Loucy (cell line): Measurements from ENCODE around the gene AFF4.

Source experiments
- H2AFZ ChIP-seq: fragments of 200-600 bp; sonication (generic); 2 replicates; pipeline ENCODE4 v1.6.0; 2016; ENCODE audit warnings: antibody characterized with exemption, mild to moderate bottlenecking, low read length, moderate library complexity
- H3F3A ChIP-seq: fragments of 200-600 bp; 2 replicates; pipeline ENCODE4 v1.6.0; 2016; ENCODE audit warnings: antibody characterized with exemption, low read depth, mild to moderate bottlenecking
- H3K27me3 ChIP-seq: fragments of 200-600 bp; sonication (generic); 2 replicates; pipeline ENCODE4 v1.6.1; 2014; ENCODE audit warnings: low read length, mild to moderate bottlenecking; ENCODE audit not compliant: insufficient read depth, poor library complexity, severe bottlenecking
- H3K36me3 ChIP-seq: fragments of 200-600 bp; sonication (generic); 2 replicates; pipeline ENCODE4 v1.6.1; 2016; ENCODE audit warnings: low read length; ENCODE audit not compliant: insufficient read depth
- H3K4me1 ChIP-seq: fragments of 200-600 bp; sonication (generic); 2 replicates; pipeline ENCODE4 v1.5.1; 2014; ENCODE audit warnings: low read length, mild to moderate bottlenecking; ENCODE audit not compliant: insufficient read depth, poor library complexity, severe bottlenecking
- H3K4me2 ChIP-seq: fragments of 200-600 bp; sonication (generic); 2 replicates; pipeline ENCODE4 v1.6.0; 2014; ENCODE audit warnings: antibody characterized with exemption, low read length, low read depth, mild to moderate bottlenecking; ENCODE audit not compliant: poor library complexity, severe bottlenecking
- H3K4me3 ChIP-seq: fragments of 200-600 bp; sonication (generic); 2 replicates; pipeline ENCODE4 v1.5.1; 2014; ENCODE audit warnings: low read length, mild to moderate bottlenecking, mixed read lengths; ENCODE audit not compliant: poor library complexity, severe bottlenecking
- H3K79me2 ChIP-seq: fragments of 200-600 bp; sonication (generic); 2 replicates; pipeline ENCODE4 v1.6.1; 2014; ENCODE audit warnings: low read length; ENCODE audit not compliant: insufficient read depth
- H3K9ac ChIP-seq: fragments of 200-600 bp; sonication (generic); 2 replicates; pipeline ENCODE4 v1.6.0; 2014; ENCODE audit warnings: mild to moderate bottlenecking, low read depth, low read length, moderate library complexity; ENCODE audit not compliant: poor library complexity, severe bottlenecking
- H3K9me2 ChIP-seq: fragments of 200-600 bp; sonication (generic); replicated peaks from 2 replicates; pipeline ENCODE4 v1.6.1; 2016; ENCODE audit warnings: low read depth, low read length, mixed read lengths
- H3K9me3 ChIP-seq: fragments of 200-600 bp; sonication (generic); 2 replicates; pipeline ENCODE4 v1.6.1; 2014; ENCODE audit warnings: mild to moderate bottlenecking, antibody characterized with exemption, low read length, low read depth; ENCODE audit not compliant: insufficient read depth
- H4K20me1 ChIP-seq: fragments of 200-600 bp; sonication (generic); 2 replicates; pipeline ENCODE4 v1.6.0; 2014; ENCODE audit warnings: antibody characterized with exemption, low read length, mild to moderate bottlenecking; ENCODE audit not compliant: insufficient read depth, poor library complexity, severe bottlenecking
- CTCF ChIP-seq: fragments of 200-600 bp; sonication (generic); conservative IDR thresholded peaks from 2 replicates; pipeline ENCODE4 v1.5.1; 2014; ENCODE audit warnings: mild to moderate bottlenecking, antibody characterized with exemption, low read length
- EZH2phosphoT487 ChIP-seq: fragments of 200-600 bp; IDR thresholded peaks from 2 replicates; pipeline ENCODE4 v1.6.1; 2018; ENCODE audit warnings: antibody characterized with exemption, mild to moderate bottlenecking, moderate library complexity, borderline replicate concordance

Gene AFF4

GRCh38 chr5:132883261-132883834 lies 80.1 kb downstream of the AFF4 start:
- no peak overlapping the region for H2AFZ ChIP-seq
- H3K36me3 ChIP-seq = peaks cover 33% of the 10 kb centered on the region; the same call in 1 of the 2 replicates
- H3K4me1 ChIP-seq = no peaks in the 10 kb centered on the region
- H3K9me3 ChIP-seq = no peaks in the 10 kb centered on the region
- TF ChIP-seq CTCF = peak; percentile 58
- no peak for TF ChIP-seq EZH2phosphoT487
- H3K4me2 ChIP-seq = no peak overlapping the region
- no peaks in the 10 kb centered on the region for H3F3A ChIP-seq
- no peak overlapping the region for H3K4me3 ChIP-seq
- no peaks in the 10 kb centered on the region for H4K20me1 ChIP-seq
- no peaks in the 10 kb centered on the region for H3K79me2 ChIP-seq
- H3K9me2 ChIP-seq = no peaks in the 10 kb centered on the region
- no peaks in the 10 kb centered on the region for H3K27me3 ChIP-seq
- H3K9ac ChIP-seq = no peak overlapping the region

- H4K20me1 ChIP-seq = no peaks in the 10 kb centered on the region
- H3K4me2 ChIP-seq = no peak overlapping the region
- no peaks in the 10 kb centered on the region for H3K27me3 ChIP-seq
- no peak for TF ChIP-seq EZH2phosphoT487
- TF ChIP-seq CTCF = no peak
- no peaks in the 10 kb centered on the region for H3K79me2 ChIP-seq
- no peak overlapping the region for H2AFZ ChIP-seq
- no peaks in the 10 kb centered on the region for H3K9me3 ChIP-seq
- no peaks in the 10 kb centered on the region for H3K4me1 ChIP-seq
- no peaks in the 10 kb centered on the region for H3F3A ChIP-seq
- H3K9ac ChIP-seq = no peak overlapping the region
- peaks cover 12% of the 10 kb centered on the region; the same call in 1 of the 2 replicates for H3K36me3 ChIP-seq
- H3K4me3 ChIP-seq = no peak overlapping the region
- H3K9me2 ChIP-seq = no peaks in the 10 kb centered on the region
Observed at GRCh38 chr5:132877938-132878337, 85.5 kb downstream of the AFF4 start.

- H3K4me1 ChIP-seq = no peaks in the 10 kb centered on the region
- no peak overlapping the region for H3K9ac ChIP-seq
- H3K9me2 ChIP-seq = no peaks in the 10 kb centered on the region
- H3K36me3 ChIP-seq = peaks cover 12% of the 10 kb centered on the region; the same call in 1 of the 2 replicates
- TF ChIP-seq EZH2phosphoT487 = no peak
- H3K79me2 ChIP-seq = no peaks in the 10 kb centered on the region
- H3K27me3 ChIP-seq = no peaks in the 10 kb centered on the region
- H4K20me1 ChIP-seq = no peaks in the 10 kb centered on the region
- H3K4me3 ChIP-seq = no peak overlapping the region
- H3K9me3 ChIP-seq = no peaks in the 10 kb centered on the region
- no peak overlapping the region for H2AFZ ChIP-seq
- H3K4me2 ChIP-seq = no peak overlapping the region
- H3F3A ChIP-seq = no peaks in the 10 kb centered on the region
Observed at GRCh38 chr5:132877466-132877865, 86.0 kb downstream of the AFF4 start.
